ENCODE results near the gene HDAC11.

The HDAC11 gene

DNA sequence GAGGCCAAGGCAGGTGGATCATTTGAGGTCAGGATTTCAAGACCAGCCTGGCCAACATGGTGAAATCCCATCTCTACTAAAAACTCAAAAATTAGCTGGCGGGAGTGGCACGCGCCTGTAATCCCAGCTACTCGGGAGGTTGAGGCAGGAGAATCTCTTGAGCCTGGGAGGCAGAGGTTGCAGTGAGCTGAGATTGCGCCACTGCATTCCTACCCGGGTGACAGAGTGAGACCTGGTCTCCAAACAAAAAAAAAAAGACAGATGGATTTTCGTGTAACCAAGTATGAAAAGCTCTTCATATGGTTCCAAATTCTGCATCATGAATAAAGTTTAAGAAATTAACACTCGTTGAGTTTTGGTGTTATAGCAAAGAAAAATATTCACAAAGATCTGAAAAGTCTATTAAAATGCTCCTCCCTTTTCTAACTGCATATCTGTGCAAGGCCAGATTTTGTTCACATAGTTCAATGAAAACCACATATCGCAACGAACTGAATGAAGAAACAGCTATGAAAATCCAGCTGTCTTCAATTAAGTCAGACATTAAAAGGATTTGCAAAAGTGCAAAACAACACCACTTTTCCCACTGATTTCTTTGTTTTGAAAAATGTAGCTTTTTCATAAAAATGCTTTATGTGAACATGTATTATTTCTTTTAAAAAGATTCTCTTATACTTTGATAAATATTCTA, 45.0 kb downstream of the HDAC11 start:
- DNase-seq (ENCODE audit: low read depth, low spot score): no peak

DNA sequence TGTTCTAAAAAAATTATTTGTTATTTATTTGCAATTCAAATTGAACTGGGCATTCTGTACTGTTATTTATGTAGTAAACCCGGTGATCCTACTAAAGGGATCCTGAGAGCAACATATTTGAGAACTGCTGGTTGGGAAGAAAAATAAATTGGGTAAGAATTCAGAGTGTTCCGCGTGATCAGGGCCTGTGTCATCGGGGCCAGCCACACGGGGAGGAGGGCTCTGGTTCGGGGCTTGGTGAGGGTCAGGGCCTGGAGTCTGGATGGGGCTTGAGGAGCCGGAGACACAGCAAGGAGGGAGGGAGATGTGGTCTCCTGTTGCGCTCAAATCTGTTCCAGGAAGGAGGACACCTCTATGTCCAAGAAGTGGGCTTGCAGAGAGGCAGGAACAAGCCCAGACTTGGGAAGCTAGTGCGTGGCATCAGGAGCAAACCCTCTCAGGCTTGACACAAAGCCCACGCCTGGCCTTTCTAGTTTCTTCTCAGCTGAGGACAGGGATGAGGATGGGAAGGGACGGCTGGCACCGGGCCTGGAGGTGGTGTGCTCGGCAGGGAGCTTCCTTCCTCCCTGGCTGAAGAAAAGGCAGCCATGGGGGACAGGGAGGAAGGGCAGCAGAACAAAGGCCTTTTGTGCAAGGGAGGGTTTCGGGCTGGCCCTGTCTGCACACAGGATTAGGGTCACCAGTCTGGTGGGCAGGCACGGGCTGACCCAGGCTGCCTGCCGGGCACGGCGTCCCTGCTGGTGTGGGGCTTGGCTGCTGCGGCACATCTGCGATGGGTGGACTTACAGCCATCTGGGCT, 45.9 kb downstream of the HDAC11 start:
- DNase-seq (ENCODE audit: low read depth, low spot score): no peak

DNA sequence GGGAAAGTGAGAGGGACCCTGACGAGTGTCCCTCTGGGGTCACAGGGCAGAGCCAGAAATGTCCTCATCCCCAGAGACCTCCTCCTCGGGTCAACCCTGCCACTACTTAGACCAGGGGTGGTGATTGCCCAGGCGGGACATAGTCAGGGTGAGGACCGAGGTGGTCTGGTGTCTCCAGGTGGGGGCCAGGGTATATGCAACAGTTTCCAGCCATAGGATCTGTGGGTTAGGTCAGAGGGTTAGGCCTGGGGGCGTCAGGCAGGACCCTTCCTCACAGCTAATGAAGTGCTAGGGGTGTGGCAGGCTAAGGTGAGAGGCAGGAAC, 46.5 kb downstream of the HDAC11 start:
- DNase-seq (ENCODE audit: low read depth, low spot score): no peak

DNA sequence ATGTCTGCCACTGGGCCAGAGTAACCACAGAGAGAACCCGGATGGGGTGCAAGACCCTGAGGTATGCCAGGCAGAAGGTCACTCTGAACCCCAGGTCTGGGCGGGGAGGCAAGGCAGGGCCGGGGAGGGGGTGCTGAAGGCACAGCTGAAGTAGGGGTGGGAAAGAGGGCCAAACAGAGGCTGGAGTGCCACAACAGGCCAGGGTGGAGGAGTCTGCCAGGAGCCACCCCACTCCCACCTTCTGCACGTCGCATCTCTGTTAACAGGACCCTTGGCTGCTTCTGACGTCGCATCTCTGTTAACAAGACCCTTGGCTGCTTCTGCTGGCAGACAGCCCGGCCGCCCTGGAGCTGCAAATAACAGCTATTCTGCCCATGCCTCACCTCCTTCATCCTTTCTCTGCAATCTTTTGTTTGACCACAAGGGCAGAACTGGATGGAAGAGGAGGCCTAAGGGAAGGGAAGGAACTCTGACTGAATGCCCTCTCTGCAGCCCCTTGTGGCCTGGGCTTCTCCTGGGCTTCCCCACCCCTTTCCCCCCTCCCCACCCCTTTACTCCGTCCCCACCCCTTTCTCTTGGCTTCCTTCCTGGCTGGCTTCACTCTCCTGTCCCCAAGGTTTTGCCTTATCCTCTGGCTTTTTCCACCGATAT, 48.2 kb downstream of the HDAC11 start:
- peak; percentile 77 for DNase-seq (ENCODE audit: low read depth, low spot score)

DNA sequence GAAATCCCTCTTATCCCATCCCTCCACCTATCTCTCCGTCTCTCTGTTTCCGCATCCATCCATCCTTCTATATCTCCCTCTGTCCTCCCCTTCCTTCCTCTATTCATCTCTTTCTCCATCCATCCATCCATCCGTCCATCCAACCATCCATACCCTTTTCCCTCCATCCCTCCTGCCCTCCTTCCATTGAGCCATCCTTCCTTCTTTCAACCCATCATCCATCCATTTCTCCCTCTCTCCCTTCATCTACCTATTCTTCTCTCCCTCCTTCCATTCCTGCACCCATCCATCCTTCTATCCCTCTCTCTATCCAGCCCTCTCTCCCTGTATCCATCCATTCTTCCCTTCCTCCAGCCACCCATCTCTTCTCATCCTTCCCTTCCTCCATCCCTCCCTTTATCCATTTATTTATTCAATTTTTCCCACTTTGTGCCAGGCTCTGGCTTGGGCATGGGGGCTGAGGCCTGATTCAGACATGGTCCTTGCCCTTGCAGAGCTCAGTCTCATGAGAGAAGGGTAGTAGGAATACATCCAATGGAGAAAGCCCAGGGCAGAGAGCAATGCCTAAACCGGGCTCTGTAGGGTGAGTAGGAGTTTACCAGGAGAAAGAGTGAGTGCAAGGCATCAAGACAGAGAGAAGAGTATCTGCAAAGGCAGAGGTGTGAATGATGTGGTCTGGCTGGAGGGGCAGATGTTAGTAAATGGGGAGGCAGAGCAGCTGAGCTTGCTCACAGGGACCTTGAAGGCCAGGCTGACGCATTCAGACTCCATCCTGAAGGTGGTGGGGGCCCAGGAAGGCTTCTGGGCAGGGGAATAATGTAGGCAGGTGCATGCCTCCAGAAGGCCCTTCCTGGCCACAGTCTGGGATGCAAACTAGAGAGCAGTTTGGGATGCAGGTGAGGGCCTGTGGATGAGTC, 49.3 kb downstream of the HDAC11 start:
- DNase-seq (ENCODE audit: low read depth, low spot score): no peak

DNA sequence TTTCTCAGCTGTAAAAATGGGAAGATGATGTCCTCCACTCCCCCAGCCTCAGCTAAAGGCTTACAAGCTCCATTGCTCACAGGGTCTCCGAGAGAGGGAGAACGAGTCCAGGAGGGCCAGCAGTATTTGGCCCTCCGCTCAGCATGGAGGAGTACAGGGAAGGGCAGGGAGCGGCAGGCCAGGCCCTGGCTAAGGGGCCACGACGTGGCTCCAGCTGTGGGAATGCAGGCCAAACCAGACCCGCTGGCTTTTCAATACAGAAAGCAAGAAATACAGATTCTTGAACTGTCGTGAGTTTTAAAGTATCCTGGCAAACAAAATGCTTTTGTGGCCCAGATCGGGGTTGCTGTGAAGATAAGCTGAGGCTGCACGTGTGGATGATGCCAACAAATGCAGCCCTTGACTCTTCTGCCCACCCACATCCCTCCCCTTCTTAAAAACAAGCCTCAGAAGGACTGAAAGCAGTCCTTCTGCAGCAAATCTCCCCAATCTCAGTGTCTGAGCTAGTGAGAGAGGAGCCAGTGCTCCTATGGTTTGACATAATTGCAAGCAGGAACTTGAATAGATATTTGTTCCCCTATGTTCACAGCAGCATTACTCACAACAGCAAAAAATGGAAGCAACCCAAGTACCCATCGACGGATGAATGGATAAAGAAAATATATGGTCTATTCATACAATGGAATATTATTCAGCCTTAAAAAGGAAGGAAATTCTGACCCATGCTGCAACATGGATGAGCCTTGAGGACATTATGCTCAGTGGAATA, 50.3 kb downstream of the HDAC11 start:
- DNase-seq (ENCODE audit: low read depth, low spot score): no peak

DNA sequence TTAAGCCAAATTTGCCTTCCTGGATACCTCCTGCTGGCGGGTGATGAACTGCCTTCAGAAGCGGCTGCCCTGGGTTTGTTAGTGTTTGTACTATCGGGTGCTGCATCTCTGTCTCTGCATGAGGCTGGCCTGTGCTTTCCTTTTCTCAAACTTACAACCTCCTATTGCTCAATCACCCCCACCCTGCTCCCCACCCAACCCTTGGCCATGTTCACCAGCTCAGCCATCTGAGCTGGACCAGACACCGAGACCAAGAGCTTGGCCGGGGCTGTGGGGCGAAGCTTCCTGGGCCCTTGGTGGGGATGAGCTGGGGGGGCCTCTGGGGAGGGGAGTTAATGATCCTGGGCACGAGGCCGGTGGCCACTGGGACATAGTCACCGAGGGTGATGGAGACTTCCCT, 52.0 kb downstream of the HDAC11 start:
- DNase-seq (ENCODE audit: low read depth, low spot score): no peak

DNA sequence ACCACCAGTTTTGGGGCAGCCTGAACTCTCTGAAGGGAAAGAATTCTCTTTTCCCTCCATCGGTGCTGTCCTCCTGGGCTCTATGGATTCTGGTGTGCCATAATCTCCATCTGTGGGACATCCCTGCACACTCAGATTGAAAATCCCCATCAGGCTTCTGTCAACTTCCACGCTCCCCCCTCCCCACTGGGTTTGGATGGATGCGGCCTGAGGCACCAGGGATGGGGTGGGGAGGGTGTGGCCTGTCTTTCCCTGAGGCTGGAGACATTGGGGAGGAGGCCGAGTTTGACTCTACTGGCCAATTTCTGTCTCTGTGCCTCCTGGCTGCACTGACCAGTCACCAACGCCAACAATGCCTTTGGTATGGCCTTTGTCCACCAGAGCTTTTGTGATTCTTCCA, 52.5 kb downstream of the HDAC11 start:
- no peak for DNase-seq (ENCODE audit: low read depth, low spot score)

DNA sequence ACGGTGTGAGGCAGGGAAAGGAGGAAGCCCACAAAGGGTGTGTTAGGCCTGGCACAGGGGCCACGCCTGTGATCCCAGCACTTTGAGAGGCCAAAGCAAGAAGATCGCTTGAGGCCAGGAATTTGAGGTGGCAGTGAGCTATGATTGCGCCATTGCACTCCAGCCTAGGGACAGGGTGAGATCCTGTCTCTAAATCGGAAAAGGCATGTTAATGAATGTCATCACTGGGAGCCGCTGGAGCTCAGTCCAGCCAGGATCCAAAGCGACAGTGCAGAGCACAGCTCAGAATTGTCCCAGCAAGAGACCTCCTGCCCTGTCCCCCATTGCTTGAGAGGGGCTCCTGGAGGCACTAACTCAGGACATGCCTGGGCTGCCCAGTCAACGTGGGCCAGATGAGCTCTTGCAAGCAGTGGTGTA, 53.8 kb downstream of the HDAC11 start:
- DNase-seq (ENCODE audit: low read depth, low spot score): no peak

DNA sequence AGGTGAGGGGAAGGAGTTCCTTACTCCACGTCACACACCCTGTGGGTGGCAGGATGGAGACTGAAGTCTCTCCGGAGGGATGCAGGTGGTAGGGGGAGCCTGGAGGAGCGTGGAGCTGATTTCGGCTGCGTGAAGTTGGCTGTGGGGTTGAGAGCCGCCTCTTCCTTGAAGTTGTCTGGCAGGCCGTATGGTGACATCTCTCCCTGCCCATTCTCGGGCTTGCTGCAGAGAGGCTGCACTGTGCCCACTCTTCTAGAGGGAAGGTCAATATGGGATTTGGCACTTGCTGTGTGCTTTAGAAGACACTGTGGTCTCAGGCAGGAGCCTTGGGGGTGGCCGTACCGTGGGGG, 55.4 kb downstream of the HDAC11 start:
- no peak for DNase-seq (ENCODE audit: low read depth, low spot score)

DNA sequence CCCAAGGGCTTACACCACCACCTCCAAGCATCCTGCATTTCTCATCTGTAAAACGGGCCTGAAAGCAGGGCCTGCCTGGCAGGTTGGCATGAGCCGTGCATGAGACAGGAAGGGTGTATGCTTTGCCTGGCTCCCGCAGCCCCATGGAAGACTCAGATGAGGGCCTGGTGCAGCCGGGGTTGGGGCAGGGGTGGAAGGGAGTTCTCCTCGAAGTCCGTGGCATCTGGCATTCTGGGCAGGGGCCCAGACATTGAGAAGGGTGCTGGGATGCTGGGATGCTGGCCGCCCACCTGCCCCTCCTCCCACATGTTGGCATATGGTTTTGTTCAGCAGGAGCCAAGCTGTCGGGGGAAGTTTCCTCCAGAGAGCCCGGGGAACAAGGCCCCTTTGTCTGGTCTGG, 55.8 kb downstream of the HDAC11 start:
- no peak for DNase-seq (ENCODE audit: low read depth, low spot score)

DNA sequence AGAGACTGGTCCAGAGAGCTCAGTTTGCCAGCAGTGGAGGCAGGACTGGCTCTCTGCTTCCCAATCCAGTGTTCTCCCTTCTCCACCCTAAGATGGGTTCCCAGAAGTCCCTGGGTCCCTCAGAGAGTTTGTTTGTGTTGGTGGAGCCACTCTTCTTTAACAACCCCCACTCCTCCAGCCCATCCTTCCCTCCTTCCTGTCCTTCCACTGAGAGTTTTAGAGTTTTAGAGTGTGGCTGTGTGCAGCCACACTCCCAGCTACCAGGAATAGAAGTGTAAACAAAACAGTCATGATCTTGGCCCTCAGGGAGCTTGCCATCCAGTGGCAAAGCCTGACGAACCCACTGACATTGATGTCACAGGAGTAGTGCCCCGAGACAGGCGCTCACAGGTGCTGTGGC, 56.3 kb downstream of the HDAC11 start:
- no peak for DNase-seq (ENCODE audit: low read depth, low spot score)

DNA sequence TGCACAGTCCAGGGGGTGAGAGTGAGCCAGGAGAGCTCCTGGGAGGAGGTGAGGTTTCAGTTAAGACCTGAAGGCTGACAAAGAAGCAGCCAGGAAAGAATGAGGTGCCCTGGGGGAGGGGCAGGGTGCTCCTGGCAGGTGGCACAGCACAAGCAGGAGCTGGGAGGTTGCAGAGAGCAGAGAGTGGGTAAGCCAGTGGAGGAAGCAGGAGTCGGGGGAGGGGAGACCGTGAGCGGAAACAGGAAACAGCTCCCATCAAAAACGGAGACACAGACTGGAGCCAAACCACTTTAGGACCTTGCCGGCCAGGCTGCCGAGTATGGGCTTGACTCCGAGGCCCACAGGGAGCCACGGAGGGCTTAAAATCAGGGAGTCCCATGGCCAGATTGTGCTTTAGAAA, 56.7 kb downstream of the HDAC11 start:
- no peak for DNase-seq (ENCODE audit: low read depth, low spot score)

DNA sequence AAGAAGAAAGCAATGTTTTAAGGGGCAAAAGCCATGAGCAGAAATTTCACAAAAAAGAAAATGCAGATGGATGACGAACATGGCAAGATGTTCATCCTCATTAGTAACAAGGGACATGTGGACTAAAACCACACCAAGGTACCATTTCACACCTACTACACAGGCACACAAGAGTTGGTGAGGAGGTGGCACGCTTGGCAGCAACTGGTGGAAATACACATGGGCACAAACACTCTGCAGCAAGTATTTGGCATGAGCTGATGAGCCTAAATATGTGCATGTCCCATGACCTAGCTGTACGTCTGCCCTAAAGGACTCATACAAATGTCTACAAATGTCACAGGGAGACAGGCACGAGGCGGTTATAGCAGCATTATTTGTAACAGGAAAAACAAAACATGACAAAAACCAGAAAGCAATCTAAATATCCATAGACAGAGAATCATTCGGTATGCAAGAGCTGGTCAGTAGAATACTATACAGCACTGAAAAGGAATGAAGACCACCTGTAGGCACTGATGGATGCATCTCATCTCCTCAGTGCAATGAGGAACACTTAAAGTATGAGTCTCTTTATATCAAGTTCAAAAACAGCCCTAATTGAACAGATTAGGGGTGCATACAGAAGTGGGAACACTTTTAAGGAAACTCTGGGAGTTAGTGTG, 57.3 kb downstream of the HDAC11 start:
- DNase-seq (ENCODE audit: low read depth, low spot score): no peak

DNA sequence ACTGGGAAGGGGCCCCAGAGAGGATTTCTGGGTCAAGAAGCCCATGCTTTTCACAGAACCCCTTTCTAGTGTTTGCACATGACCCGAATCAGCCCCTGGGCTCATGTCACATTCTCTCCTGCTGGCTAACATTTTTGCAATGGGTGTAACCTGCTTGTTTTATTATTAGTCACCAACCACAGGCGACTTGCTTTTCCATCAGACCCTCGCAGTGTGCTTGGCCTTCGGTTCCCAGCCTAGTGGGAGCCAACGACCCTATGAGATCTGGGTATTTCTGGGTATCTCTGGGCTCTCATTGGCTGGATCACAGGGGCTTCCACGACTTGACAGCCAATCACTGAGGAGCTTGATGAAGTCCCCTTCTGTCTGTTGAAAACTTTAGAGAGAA, 57.8 kb downstream of the HDAC11 start:
- DNase-seq (ENCODE audit: low read depth, low spot score): no peak

DNA sequence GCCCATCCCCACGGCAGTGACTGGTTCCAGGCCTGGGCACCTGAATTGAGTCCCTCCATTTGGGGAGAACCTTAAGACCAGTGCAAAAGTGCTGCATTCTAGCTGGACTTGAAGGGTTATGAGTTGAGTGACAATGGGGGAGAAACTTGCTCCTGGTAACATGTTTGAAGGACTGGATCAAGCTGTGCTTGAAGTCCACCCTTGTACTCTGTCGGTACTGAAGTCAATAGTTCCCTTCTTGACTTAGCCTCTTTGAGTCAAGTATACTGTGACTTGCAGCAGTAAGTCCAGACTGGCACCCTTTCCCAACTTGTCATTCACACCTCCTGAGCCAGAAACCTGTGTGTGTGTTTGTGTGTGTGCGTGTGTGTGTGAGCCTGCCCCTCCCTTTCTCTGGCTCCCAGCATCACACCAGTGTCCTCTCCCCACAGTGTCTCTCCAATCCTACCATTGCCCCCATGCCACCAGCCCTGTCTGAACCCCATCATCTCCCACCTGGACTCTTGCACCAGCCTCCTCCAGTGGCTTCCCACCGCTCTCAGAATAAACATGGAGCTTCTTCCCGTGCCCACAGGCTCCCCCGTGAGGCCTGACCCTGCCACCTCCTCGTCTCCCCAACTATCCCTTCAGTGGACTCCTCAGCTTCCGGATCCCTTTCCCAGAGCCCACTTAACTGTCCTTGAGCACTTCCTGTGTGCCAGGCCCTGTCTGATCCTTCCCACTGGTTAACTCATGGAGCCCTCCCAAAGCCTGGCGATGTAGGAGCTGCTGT, 58.6 kb downstream of the HDAC11 start:
- DNase-seq (ENCODE audit: low read depth, low spot score): no peak

DNA sequence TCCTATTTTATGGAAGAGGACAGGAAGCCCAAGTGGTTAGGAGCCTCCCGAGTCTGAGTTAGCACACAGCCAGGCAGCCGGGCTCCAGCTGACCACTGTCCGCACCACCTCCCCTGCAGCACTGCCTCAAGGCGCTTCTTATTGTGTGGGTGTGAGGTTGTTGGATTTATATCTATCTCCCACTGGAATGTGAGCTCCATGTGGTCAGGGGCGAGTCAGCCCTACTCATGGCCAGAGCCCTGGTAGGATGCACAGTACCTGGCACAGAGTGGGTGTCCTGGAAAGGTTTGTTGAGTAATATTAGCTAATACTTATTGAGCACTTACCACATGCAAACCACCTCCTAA, 59.2 kb downstream of the HDAC11 start:
- no peak for DNase-seq (ENCODE audit: low read depth, low spot score)

DNA sequence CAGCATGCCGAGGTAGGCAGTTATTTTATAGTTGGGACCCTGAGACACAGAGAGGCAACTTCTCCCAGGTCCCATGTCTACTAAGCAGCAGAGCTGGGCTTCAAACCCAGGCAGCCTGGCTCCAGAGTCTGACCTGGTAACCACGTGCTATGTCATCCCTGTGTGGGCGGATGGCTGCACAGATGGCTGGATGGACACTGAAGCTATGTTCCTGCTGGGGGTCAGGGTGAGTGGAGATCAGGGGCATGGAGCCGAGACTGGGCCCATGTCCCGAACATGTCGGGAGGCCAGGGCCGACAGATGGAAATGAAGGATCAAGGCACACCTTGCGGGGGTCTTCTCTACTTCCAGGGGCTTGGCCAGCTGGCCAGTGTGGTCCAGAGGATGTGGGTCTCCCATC, 59.6 kb downstream of the HDAC11 start:
- no peak for DNase-seq (ENCODE audit: low read depth, low spot score)

DNA sequence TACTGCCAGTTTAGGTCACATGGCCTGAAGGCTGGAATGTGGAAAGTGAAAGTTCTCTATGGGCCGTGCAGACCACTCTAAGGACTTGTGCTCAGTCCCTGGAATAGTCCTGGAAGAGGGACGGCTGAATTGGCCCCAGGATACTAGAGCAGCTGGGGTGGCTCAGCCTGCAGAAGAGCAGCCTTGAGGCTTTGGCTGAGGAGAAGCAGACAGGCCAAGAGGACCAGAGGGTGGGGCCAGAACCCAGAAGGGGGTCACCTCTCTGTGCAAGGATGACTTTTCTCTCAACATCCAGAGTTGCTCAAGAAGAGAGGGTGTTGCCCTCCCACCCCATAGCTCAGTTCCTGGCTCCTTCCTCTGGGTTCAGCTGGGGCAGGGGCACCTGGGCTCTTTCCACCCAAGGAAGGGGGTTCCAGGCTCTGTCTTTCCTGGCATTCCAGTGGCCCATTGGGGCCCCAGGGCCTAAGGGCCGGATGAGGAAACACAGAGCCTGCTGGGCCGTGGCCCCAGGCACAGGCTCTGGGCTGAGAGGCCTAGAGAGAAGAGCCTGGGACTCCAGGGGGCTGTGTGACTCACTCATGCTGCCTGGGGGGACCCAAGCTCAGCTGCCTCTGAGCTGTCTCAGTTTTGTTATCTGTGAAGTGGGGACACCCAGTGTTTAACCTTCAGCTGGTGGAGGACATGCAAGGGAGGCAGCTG, 60.3 kb downstream of the HDAC11 start:
- DNase-seq (ENCODE audit: low read depth, low spot score): no peak

DNA sequence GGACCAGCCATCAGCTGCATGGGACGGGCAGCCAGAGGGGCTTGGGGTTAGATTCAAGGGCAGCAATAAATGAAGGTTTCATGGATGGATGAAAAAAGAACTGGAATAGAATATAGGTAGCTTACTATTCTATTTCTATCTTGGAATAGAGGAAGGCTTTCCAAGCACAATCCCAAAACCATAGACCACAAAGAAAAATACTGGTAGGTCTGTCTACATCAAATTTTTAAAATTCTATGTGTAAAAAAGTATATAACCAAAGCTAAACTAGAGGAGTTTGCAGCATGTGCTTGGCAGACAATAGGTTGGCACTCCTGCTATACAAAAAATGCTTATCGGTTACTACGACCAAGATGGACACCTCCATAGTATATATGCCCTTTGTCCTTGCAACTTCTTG, 61.6 kb downstream of the HDAC11 start:
- DNase-seq (ENCODE audit: low read depth, low spot score): no peak

Data from iPS DF 19.7 (cell line).